Lower lobe of right lung (tissue), 2 donors: ENCODE results near the gene DCC. TPM values are rescaled to one million over a fixed set of nuclear protein-coding genes. Genes with fewer than 3 reads are reported as not detected.

Experiments
- ATAC-seq, 2 donors: fragments of 200-7000 bp; cut with Tn5 transposase; one replicate each; pipeline ENCODE4 v1.9.1; 2020 to 2022; ENCODE audit warnings: mild to moderate bottlenecking in 2 of 2, moderate library complexity in 2 of 2
- DNase-seq: peaks from one replicate; pipeline ENCODE4 v3.0.0-alpha.2; 2020
- H3K27ac ChIP-seq: fragments of 200-600 bp; one replicate; pipeline ENCODE4 v1.8.0; 2022
- H3K27me3 ChIP-seq: fragments of 200-600 bp; one replicate; pipeline ENCODE4 v1.8.0; 2022; ENCODE audit warnings: low read depth
- H3K36me3 ChIP-seq: fragments of 200-600 bp; one replicate; pipeline ENCODE4 v1.8.0; 2022; ENCODE audit warnings: mild to moderate bottlenecking
- H3K4me1 ChIP-seq: fragments of 200-600 bp; one replicate; pipeline ENCODE4 v1.8.0; 2022
- H3K4me3 ChIP-seq: fragments of 200-600 bp; one replicate; pipeline ENCODE4 v1.8.0; 2022; ENCODE audit warnings: mild to moderate bottlenecking
- H3K9me3 ChIP-seq: fragments of 200-600 bp; one replicate; pipeline ENCODE4 v1.8.0; 2022
- CTCF ChIP-seq: fragments of 200-600 bp; IDR thresholded peaks from one replicate; pipeline ENCODE4 v1.8.0; 2022; ENCODE audit warnings: antibody characterized with exemption, mild to moderate bottlenecking
- intact Hi-C: fragments of 100-400 bp; cut with DNase I; formaldehyde crosslinking; loops from one replicate; pipeline ENCODE4 v1.11.0; 2022
- total RNA-seq: library from RNA; stranded (reverse); fragmentation: NEBNext Ultra II Directional; extraction: Animal tissue kit (Norgen Biotek cat#: 25700); gene quantifications from one replicate; pipeline ENCODE4 v1.2.1, GENCODE V29; 2021
- donor health status: DM: no; HTN: yes; CAD: no; lungs with severe emphysema.

Gene DCC
- total RNA-seq, 1 donor from 2014 or later, result 4.5 TPM

DNA sequence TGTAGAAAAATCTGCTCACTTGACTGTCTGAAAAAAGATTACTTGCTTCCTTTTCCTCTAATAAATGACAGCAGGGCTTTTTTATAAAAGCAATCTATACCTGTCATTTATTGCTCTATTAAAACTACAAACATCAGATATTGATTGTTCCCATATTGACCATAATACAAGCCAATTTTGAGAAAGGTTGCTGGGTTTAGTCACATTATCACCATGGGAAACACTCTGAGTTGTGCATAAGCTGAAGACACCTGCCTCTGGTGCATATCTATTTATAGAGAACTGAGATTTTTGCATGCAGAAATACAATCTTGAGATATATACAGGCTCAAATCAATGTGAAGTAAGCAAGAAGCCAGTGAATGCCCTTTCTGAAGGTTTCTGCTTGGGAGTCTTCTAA lies 853.9 kb downstream of the DCC start:
- Histone ChIP-seq H3K27ac (no peak overlapping the region), H3K4me1 (no peaks in the 10 kb centered on the region), H3K36me3 (no peaks in the 10 kb centered on the region), H3K27me3 (no peaks in the 10 kb centered on the region), H3K9me3 (no peaks in the 10 kb centered on the region), H3K4me3 (no peak overlapping the region)
- intact Hi-C loops, result no loop called here
- DNase-seq, result no peak
- no peak for TF ChIP-seq CTCF
- no peak for ATAC-seq

GRCh38 chr18:53219853-53220252 lies 879.9 kb downstream of the DCC start:
- intact Hi-C loops, result no loop called here
- Histone ChIP-seq H3K4me1 (no peaks in the 10 kb centered on the region), H3K27ac (no peak overlapping the region), H3K9me3 (no peaks in the 10 kb centered on the region), H3K27me3 (no peaks in the 10 kb centered on the region), H3K4me3 (no peak overlapping the region), H3K36me3 (no peaks in the 10 kb centered on the region)
- TF ChIP-seq CTCF, result no peak
- DNase-seq (no peak), ATAC-seq (no peak)

GRCh38 chr18:53224128-53224778 lies 884.3 kb downstream of the DCC start:
- intact Hi-C loops, result no loop called here
- no peak for TF ChIP-seq CTCF
- Histone ChIP-seq H3K36me3 (no peaks in the 10 kb centered on the region), H3K27ac (no peak overlapping the region), H3K9me3 (no peaks in the 10 kb centered on the region), H3K27me3 (no peaks in the 10 kb centered on the region), H3K4me3 (no peak overlapping the region), H3K4me1 (no peaks in the 10 kb centered on the region)
- DNase-seq (no peak), ATAC-seq (no peak)

DNA sequence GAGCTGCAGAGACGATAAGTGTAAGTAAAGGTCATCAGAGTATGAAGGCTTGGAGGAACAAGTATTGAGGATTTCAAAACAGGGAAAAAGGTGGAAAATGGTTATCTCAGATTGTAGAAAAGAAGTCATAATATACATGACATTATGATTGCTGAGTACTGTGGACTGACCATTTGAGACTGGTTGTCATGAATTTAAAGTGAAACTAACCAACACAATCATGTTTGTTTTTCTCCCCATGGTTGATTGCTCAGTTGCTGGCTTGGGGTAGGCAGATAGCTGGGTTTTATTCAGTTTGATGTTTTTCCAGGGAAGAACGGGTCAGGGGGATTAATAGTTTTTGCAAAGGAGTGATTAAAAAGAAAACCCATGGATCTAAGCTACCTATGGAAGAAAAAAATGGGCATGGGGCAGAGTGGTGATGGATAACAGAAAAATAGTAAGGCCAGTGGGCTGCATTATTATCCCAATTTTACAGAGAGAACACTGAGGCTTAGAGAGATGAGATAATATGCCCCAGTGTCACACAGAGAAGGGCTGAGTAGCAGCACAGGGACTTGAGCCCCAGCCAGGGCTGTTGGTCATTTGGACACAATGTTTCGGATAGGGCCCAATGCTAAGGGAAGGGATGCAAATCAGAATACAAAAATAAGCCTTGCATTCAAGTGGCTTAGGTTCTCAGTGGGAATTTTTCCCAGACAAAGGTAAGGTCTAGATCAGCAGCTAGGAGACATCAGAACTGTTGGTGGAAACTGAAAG lies 885.7 kb downstream of the DCC start:
- no peak for TF ChIP-seq CTCF
- intact Hi-C loops, result no loop called here
- Histone ChIP-seq H3K27me3 (no peaks in the 10 kb centered on the region), H3K4me3 (no peak overlapping the region), H3K27ac (no peak overlapping the region), H3K4me1 (no peaks in the 10 kb centered on the region), H3K36me3 (no peaks in the 10 kb centered on the region), H3K9me3 (no peaks in the 10 kb centered on the region)
- no peak for ATAC-seq
- no peak for DNase-seq

GRCh38 chr18:53234610-53235009 lies 894.6 kb downstream of the DCC start:
- DNase-seq (no peak), ATAC-seq (no peak)
- H3K4me1 ChIP-seq, result no peaks in the 10 kb centered on the region
- H3K27ac ChIP-seq, result no peak overlapping the region
- no peak overlapping the region for H3K4me3 ChIP-seq
- H3K27me3 ChIP-seq, result no peaks in the 10 kb centered on the region
- no peaks in the 10 kb centered on the region for H3K9me3 ChIP-seq
- no peak for TF ChIP-seq CTCF
- H3K36me3 ChIP-seq, result no peaks in the 10 kb centered on the region
- intact Hi-C loops, result no loop called here
